Keratinocyte (primary cell): Measurements from ENCODE around the gene GSC2.

Experiments
- CTCF ChIP-seq, 3 experiments: IDR thresholded peaks in 1 of 3; conservative IDR thresholded peaks in 1 of 3; optimal IDR thresholded peaks in 1 of 3; 2 replicates in 2 of 3; 3 replicates in 1 of 3; pipeline versions ENCODE3 to v1.5.1; 2011; ENCODE audit warnings: low read length in 3 of 3, mild to moderate bottlenecking in 3 of 3, moderate library complexity in 2 of 3, control low read depth in 1 of 3, inconsistent platforms in 1 of 3; ENCODE audit not compliant: insufficient read depth in 2 of 3; ENCODE audit errors: extremely low read depth in 1 of 3
- EZH2 ChIP-seq: IDR thresholded peaks from one replicate; pipeline ENCODE4 v1.6.1; 2012; ENCODE audit warnings: inconsistent platforms, mild to moderate bottlenecking, low read length, moderate library complexity

- TF ChIP-seq CTCF (optimal IDR thresholded peaks at IDR 0.05 in 1 of 3, IDR thresholded peaks at IDR 0.05 in 1 of 3, conservative IDR thresholded peaks at IDR 0.05 in 1 of 3; ENCODE audit: extremely low read depth in 1 of 3, insufficient read depth in 2 of 3, low read length in 3 of 3) (no peak), EZH2 (no peak)
Observed at GRCh38 chr22:19108807-19109197, 41.3 kb downstream of the GSC2 start.
